ENCODE measurements around the gene EEF1G. TPM values are rescaled to one million over a fixed set of nuclear protein-coding genes. Genes with fewer than 3 reads are reported as not detected.
"Not testable (repeated sequence)": the region's sequence is repeated elsewhere in the genome, so short reads cannot be mapped to it uniquely, and the experiment has no call there.

EEF1G gene
- total RNA-seq, 1 donor from 2014 or later: 1,931 TPM

GRCh38 chr11:62588966-62589637, 15.4 kb upstream of the EEF1G start:
- H3K4me3 Mint-ChIP-seq (ENCODE audit: low read depth): peak overlapping the region; percentile 92
- no peaks in the 10 kb centered on the region for H3K9me3 Mint-ChIP-seq (ENCODE audit: low read depth)
- peak; percentile 45 for TF ChIP-seq CTCF (IDR thresholded peaks at IDR 0.05; ENCODE audit: unreplicated experiment)
- no peak overlapping the region for H3K27ac Mint-ChIP-seq
- peaks cover 8% of the 10 kb centered on the region for H3K36me3 Mint-ChIP-seq (ENCODE audit: insufficient read depth)
- no peak for DNase-seq (ENCODE audit: low spot score, unreplicated experiment)
- peaks cover 13% of the 10 kb centered on the region for H3K4me1 Mint-ChIP-seq (ENCODE audit: low read depth)
- no peaks in the 10 kb centered on the region for H3K27me3 Mint-ChIP-seq

- not testable (repeated sequence) for H3K4me3 Mint-ChIP-seq (ENCODE audit: low read depth); H3K36me3 Mint-ChIP-seq (ENCODE audit: insufficient read depth); H3K27ac Mint-ChIP-seq
These were observed 11.7 kb upstream of the EEF1G start for GRCh38 chr11:62585356-62585755.

GRCh38 chr11:62581735-62582134, 8.0 kb upstream of the EEF1G start:
- not testable (repeated sequence) for H3K27me3 Mint-ChIP-seq; H3K4me3 Mint-ChIP-seq (ENCODE audit: low read depth); H3K9me3 Mint-ChIP-seq (ENCODE audit: low read depth); DNase-seq (ENCODE audit: low spot score, unreplicated experiment); H3K27ac Mint-ChIP-seq; H3K4me1 Mint-ChIP-seq (ENCODE audit: low read depth)
- H3K36me3 Mint-ChIP-seq (ENCODE audit: insufficient read depth): peaks cover 10% of the 10 kb centered on the region

More at GRCh38 chr11:62585356-62585755, 11.7 kb upstream of the EEF1G start:
- not testable (repeated sequence) for DNase-seq (ENCODE audit: low spot score, unreplicated experiment); H3K4me1 Mint-ChIP-seq (ENCODE audit: low read depth); H3K27me3 Mint-ChIP-seq; H3K9me3 Mint-ChIP-seq (ENCODE audit: low read depth)

GRCh38 chr11:62580959-62581715, 7.4 kb upstream of the EEF1G start:
- no peaks in the 10 kb centered on the region for H3K9me3 Mint-ChIP-seq (ENCODE audit: low read depth)
- TF ChIP-seq CTCF (IDR thresholded peaks at IDR 0.05; ENCODE audit: unreplicated experiment): no peak
- peaks cover 13% of the 10 kb centered on the region for H3K36me3 Mint-ChIP-seq (ENCODE audit: insufficient read depth)
- DNase-seq (ENCODE audit: low spot score, unreplicated experiment): no peak
- H3K4me1 Mint-ChIP-seq (ENCODE audit: low read depth): no peaks in the 10 kb centered on the region
- no peaks in the 10 kb centered on the region for H3K27me3 Mint-ChIP-seq
- H3K27ac Mint-ChIP-seq: no peak overlapping the region
- H3K4me3 Mint-ChIP-seq (ENCODE audit: low read depth): no peak overlapping the region

- Mint-ChIP-seq H3K4me3 (ENCODE audit: low read depth) (no peak overlapping the region), H3K36me3 (ENCODE audit: insufficient read depth) (peaks cover 13% of the 10 kb centered on the region), H3K4me1 (ENCODE audit: low read depth) (peaks cover 7% of the 10 kb centered on the region), H3K9me3 (ENCODE audit: low read depth) (no peaks in the 10 kb centered on the region), H3K27ac (no peak overlapping the region), H3K27me3 (no peaks in the 10 kb centered on the region)
- no peak for TF ChIP-seq CTCF (IDR thresholded peaks at IDR 0.05; ENCODE audit: unreplicated experiment)
- no peak for DNase-seq (ENCODE audit: low spot score, unreplicated experiment)
These were observed 5.6 kb upstream of the EEF1G start for GRCh38 chr11:62579252-62579651.

- Mint-ChIP-seq H3K9me3 (ENCODE audit: low read depth) (no peaks in the 10 kb centered on the region), H3K36me3 (ENCODE audit: insufficient read depth) (peaks cover 10% of the 10 kb centered on the region), H3K4me1 (ENCODE audit: low read depth) (peaks cover 12% of the 10 kb centered on the region), H3K27ac (no peak overlapping the region), H3K27me3 (no peaks in the 10 kb centered on the region), H3K4me3 (ENCODE audit: low read depth) (no peak overlapping the region)
- DNase-seq (ENCODE audit: low spot score, unreplicated experiment): no peak
- TF ChIP-seq CTCF (IDR thresholded peaks at IDR 0.05; ENCODE audit: unreplicated experiment): no peak
These were observed 4.8 kb upstream of the EEF1G start for GRCh38 chr11:62578541-62578940.
